Activated CD8-positive, alpha-beta memory T cell treated with anti-CD3 and anti-CD28 coated beads, Interleukin-2, amount 50 U/mL, for 4 hours (primary cell): ENCODE measurements around the gene SAMD13.

Source experiments
- DNase-seq: peaks from one replicate; pipeline ENCODE4 v3.0.0-alpha.2; 2020

The SAMD13 gene, protein sequence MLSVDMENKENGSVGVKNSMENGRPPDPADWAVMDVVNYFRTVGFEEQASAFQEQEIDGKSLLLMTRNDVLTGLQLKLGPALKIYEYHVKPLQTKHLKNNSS

DNA sequence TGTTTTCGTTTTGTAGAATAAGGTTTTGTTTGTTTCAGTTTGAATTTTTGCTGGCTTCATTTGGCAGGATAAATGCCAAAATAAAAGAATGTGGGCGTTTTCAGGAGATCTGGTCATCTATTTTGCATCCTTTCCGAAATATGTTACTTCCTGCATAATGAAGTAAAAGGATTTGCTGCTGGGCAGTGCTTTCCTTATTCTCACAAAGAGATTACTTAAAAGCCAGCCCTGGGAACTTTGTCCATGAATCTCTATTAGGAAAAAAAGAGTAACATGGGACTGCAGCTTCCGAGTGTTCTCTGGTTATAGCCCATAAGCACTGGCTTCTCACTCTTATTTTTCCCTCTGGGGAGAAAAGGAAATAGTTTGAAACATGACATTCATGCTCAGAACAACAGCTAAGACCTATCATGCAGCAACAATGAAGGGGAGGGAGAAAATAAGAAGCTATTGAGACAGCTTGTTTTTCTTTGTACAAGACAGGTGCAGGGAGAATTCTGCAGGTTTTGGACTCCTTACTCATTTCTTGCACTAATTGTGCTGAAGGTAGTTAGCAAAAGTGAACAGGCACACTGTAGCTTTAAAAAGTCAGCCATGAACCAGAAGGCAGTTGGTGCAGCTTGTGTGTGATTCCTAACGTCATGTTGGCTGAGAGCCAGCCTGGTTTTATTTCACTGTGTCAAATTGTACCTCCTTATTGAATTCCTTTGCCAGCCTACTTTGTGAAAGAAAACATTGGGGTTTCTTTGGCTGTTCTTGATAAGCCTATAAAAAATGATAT, at the start of gene SAMD13:
TSS of gene SAMD13 (plus strand) at position 705 of the 781 bp plus-strand sequence. CDS start 1,527 bp downstream, outside the sequence.
- DNase-seq = peak; percentile 42

DNA sequence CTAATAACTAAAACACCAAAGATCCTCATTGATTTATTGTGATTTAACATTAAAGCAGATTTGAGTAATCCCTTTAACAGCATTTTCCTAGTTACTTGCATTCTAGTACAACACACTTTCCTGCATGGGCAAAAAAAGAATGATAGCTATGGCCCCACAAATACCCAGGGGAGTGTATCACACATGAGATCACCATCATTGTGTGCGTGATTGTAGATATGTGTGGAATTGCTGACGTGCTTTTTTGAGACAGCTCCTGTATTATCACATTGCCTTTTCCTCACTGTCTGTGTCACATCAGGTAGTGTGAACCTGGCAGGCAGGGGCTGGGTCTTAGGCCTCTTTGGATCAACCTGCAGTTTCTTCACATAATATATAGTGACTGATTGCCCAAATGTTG, 48.5 kb upstream of the SAMD13 start:
- DNase-seq = no peak

DNA sequence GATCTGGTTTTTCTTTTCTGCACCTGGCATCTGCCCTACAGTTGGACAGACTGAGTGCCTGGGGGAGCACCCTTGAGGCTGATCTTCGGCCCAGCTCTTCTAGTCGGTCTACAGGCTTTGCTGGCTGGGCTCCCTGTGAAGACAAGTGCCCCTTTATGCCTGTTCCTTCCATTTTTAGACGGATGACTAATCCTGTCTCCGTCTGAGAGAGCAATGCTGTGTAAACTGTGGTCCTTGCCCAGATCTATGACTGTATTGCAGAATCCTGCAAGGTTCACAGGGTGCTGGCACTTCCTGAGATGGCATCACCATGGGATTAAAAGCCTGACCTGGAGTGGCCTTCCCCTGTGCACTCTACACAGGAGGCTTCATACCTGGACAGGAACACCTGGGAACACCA, 47.6 kb upstream of the SAMD13 start:
- DNase-seq = no peak

DNA sequence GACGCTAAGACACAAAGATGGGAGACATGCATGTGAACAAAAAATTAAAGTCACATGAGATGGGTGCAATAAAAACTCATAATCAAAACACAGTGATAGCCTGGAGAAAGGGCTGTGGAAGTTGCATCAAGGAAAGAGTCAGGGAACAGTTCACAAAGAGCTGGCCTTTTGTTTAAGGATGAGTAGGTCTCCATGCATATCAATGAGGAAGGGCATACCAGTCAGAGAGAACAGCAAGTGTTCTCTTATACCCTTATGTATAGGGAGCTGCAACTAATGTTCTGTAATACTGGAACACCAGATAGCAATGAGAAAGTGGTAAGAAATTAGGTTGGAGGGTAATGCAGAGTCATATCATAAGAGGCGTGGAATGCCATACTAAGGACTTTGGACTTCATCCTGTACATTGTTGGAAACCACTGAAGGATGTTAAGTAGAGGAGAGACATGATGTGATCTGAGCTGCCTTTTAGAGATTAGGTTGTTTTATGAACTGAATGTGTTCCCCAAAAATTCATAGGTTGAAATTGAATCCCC, 46.7 kb upstream of the SAMD13 start:
- DNase-seq = no peak

DNA sequence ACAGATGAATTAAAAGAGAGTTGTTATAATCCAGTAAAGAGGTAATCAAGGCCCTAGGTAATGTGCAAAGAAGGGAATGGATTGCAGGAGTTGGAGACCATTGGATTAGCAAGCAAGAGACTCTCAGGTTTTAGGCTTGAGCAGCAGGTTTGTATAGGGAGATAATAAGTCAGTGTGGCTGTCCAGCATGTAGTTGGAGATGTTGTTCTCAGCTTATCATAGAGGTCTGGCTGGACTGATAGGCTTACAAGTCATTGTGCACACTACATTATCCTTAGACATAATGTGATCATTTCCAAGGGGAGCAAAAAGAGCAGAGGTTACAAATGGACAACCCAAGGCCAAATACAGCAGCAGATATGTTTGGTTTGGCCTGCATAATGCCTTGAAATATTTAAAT, 45.9 kb upstream of the SAMD13 start:
- DNase-seq = no peak

DNA sequence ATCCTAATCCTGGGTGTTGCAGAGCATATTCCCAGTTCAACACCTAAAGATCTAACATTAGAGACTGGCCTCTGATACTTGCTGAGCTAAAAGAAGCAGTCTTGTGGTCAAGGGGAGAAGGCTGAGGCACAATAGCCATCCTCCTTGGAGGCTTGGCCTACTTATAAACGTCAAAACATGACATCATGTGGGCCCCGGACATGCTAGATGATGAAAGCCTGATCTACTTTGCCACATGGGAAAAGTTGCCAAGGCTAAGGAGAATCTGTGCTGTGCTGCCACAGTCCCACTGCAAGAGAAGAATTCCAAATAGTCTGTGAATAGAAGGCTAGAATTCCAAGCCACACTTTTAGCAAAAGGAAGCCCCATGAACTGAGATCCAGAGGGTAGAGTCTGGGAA, 43.9 kb upstream of the SAMD13 start:
- DNase-seq = no peak

DNA sequence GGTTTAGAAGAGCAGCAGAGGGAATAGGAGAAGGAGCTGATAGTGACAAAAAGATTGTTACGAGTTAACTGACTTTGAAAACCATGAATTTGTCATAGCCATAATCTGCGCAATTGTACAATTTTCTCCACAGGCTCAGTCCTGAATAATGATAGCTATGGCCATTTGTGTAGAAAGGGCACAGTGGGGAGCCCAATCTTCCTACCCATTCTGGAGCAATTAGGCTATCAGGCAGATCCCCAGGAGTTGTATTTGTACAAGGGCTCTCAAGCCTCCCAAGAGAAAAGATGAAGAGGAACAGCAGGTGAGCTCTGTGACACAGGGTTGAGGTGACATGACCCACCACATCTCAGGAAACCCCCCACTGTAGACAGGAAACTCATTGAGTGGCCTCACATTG, 42.1 kb upstream of the SAMD13 start:
- DNase-seq = no peak

DNA sequence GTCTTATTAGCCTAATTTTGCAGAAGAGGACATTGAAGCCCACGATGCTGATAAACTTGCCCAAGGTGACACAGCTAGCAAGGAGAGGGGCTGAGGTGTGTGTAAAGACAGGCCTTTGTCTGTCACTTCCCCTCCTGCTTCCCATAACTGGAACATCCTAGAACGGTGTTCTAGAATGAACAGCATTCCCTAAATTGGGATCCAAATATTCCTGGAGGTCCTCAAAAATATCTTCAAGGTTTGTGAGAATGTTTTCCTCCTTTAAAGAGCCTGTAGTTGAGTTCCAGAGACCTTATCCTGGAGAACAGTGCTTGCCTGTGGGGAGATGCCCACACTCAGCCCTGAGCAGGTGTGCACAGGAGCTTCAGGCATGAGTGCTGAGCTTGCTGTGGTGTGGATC, 41.5 kb upstream of the SAMD13 start:
- no peak for DNase-seq

DNA sequence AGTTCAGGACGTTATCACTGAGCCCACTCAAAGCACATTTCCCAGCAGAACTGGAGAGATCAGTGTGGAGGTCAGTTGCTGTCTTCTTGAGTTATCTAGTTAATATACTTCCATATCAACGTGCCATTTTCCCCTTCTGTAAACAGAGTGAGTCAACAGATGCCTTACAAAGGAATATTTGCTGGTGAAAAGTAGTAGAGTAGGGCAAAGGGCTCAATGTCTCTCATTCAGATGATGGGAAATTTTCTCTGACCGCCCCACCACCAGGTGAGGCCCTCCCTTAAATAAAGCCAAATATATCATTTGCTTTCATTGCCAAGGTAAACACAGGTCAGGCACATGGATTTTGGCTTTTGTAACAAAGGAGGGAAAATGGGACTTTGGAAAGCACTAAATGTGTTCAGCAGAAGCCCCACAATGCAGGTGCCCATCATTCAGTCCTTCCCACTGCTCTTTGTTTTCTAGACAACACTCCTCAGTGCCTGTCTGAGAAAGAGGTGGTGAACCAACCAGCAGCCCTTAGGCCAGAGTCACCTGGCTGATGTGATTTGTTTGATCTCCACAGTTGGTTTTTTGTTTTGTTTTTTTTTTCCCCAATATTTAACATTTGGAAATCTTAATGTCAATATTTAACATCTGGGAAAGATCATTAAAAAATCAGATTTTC, 40.5 kb upstream of the SAMD13 start:
- DNase-seq = no peak

DNA sequence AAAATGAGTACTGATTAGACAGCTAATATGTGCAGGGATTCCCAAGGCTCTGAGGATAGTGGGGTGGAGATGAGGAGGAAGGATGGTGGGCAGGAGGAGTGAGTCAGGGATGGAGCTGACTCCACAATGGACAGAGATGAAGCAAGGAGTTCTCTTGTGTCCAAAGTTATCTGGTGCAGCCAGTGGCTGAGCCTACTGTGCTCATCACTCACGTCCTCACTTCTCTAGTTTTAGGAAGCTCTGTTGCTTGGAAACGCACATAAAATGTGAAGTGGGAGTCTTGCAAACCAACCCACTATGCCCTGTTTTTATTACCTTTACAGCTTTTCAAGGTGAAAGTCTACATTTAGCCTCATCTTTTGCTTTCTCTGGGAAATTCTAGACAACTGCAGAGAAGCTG, 36.5 kb upstream of the SAMD13 start:
- DNase-seq = no peak

DNA sequence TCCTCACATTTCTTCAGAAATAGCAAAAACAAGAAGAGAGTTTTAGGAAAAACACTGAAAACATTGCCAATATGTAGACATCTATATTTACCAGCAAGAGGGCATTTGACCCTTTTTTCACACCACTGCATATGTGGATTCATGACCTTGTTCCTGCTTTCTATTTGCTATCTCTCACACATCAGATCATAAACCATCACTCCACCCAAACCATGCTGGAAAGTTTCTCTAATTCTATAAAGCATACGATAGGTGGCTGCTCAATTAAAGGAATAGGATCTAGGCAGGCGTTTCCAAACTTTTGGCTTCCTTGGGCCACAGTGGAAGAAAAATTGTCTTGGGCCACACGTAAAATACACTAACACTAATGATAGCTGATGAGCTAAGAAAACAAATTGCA, 35.6 kb upstream of the SAMD13 start:
- no peak for DNase-seq

DNA sequence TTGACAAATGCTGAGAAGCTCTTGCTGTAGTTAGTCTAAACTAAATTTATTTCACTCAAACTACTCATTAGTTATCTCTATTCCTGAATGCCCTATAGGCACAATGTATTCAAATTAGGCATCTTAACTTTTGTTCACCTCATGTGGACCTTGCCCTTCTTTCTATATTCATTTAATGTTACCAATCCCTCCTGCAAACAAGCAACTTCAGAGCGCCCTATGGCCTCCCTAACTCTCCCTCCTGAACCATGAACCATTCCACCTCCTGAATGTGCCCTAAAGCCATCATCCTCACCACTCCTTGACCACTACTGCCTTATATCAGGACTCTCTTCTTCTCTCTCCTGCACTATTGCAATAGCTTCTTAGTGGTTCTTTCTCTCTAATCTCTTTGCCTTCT, 34.8 kb upstream of the SAMD13 start:
- no peak for DNase-seq

DNA sequence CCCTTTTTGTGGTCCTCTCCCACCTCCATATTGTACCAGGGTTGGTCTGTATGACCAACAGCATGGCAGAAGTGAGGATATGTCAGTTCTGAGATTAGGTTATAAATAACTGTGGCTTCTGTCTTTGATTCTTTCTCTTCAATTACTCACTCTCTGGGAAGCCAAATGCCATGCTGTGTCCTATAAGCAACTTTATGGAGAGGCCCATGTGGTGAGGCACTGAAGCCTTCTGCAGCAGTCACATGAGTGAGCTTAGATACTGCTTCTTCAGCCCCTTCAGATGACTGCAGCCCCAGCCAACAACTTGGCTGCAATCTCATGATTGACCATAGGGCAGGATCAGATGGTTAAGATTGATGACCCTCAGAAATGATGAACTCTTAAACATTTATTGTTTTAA, 34.0 kb upstream of the SAMD13 start:
- DNase-seq = no peak

DNA sequence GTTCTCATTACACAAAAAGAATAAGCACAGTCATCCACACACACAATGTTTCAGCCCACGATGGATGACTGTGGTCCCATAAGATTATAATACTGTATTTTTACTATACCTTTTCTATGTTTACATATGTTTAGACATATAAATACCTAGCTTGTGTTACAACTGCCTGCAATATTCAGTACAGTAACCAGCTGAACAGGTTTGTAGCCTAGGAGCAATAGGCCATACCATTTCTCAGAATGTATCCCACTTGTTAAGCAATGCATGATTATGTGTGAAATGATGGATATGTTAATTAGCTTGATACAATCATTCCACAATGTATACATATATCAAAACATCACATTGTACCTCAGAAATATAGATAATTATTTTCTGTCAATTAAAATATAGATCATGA, 33.2 kb upstream of the SAMD13 start:
- no peak for DNase-seq

DNA sequence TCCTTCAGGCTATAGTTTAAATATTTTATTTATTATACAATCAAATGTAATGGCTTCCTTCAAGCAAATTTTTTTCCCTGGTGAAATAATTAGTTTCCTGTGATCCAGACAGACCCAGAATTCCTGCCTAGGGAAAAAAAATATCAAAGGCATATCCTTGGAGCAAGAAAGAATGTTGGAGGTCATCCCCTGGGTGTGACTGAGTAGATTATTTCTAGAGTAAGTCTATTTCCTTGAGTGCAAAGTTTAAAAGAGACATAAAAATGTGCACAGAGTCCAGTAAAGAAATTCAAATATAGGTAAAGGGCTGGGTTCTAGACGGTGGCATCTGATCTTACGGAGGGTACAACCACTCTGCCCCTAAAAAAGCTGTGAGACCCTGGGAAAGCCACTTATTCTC, 32.2 kb upstream of the SAMD13 start:
- DNase-seq = no peak

DNA sequence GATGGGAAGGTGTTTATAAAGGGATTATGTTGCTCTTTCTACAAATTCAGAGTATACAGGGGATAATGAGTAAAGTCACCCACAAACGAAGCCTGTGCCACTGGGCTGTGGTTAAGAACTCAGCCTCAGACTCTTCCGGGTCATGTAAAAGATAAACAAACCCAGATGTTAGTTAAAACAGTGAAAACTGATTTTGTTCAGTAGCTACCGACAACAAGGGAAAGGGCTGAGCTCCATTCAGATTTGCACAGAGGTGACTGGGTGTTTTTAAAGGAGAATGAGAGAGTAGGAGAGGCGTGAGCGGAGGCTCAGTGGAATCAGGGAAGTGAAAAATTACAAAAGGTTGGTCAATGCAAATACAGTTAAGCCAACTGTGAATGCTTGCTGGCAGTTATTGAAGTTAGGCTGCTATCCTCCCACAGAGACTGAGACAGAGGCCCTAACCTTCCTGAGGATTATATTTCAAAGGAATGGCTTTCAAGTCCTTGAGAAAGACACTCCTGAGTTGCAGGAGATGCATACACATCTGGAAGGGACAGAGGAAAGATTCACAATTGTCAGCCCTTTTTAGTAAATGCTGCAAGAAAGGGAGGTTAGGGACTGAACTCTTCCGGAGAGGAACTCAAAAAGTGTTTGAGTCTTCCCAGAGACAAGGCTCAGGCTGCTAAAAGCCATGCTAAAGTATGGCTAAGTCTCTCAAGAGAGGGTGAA, 29.9 kb upstream of the SAMD13 start:
- DNase-seq = no peak

DNA sequence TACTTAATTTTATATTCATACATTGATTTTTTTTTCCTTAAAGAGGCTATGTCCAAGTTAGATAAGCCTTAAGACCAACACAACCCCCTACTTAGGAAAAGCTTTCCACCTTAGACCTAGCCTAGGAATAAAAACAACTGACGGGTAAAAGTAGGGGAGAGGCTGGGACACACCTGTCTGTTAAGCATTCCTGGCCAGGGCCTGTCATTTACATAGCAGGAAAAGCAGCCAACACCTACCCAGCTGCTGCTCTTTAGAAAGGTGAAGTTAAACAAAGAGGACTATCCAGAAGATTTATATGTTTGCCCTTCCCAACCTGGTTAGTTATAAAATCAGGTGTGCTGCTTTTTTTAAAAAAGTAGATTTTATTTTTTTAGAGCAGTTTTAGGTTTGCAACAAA, 29.1 kb upstream of the SAMD13 start:
- no peak for DNase-seq

DNA sequence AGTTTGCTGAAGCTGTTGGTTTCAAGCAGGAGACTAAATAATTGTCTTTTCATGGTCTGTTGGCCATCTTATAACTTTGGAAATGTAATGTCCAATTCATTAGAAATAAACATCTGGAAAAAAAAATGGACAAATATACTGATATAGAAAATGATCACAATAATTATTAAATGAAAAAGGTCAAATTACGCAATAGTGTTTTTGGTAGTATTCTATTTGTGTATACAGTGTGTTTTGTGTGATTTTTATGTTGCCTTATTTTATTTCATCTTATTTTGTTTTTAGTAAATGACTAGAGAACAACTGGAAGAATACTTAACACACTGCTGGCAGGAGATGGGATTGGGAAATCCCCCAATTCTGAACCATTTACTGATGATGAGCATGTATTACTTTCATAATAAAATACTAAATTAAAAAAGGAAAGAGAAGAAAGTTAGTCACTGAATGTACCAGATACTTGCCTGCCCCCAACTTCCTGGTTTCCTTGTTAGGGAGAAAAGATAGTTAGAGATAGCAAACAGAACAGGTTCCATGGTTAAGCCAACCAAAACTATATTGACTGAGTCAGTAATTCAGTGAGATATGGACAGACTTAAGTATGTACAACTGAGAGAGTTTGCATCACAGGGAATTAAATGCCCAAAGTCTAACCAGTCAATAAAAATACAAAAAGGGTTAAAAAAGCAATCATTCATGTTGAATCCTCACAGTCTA, 24.0 kb upstream of the SAMD13 start:
- no peak for DNase-seq

DNA sequence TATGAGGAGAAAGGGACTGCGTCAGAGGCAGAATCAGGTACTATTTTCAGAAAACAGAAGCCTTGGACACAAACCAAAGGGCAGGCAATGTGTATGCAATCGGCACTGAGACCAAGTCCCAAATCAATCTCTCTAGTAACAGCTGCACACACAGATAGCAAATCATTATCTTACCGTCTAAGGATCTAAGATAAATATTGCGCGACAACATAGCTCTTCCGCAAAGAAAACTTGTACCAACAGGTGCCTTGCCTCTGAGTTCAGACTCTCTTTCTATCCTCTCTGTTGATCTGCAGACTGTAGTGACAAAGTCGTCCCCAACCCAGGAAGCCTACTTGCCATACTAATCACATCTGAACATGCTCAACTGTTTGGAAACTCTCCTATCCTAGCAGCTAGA, 22.6 kb upstream of the SAMD13 start:
- no peak for DNase-seq

DNA sequence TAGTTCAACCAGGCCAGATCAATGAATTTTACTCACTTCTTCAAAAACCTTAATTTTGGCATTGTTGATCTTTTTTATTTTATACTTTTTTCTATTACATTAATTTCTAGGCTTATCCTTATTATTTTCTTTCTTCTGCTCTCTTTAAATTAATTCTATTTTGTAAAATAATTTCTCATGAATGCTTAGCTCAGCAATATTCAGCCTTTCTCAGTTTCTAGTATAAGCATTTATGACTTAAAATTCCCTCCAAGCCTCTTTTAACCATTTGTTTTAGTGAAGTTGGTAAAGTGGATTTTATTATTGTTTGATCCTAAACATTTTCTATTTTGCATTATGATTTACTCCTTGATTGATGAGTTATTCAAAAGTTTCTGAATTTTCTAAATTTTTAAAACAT, 20.6 kb upstream of the SAMD13 start:
- no peak for DNase-seq

DNA sequence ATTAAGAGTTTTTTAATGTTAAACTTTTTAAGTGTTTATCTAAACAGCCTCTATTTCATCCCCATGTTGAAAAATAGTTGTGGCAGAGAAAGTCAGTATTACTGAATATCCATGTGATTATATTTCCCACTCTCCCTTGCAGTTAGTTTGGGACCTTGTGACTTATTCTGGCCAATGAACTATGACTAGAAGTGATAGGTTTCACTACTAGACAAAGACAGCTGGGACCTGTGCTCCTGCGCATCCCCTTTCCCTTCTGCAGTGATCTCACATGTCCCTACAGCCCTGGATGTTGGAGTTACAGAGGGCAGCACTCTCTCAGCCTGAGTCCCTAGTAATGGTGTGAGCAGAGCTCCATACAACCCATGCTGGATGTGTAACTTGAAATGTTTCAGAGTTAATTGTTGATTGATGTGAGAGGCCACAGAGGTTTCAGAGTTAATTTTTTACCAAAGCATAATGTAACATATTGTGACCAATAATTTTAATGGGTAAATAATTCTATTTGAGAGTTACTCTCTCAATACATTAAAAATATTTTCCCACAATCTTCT, 18.7 kb upstream of the SAMD13 start:
- no peak for DNase-seq

DNA sequence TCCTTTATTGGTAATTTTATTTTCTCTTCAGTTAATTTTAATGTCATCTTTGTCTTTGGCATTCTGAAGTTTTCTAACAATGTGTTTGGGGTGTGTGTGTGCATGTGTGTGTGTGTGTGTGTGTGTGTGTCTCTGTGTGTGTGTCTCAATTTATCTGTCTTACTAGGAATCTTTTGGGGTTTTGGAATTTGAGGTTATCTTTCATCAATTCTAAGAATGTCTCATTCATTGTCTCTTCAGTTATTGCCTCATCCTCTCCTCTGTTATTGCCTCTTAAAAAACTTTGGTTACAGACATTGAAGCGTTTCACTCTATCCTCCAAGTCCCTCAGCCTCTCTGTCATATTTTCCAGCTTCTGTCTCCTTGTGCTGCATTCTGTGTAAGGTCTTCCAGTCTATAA, 18.1 kb upstream of the SAMD13 start:
- no peak for DNase-seq

DNA sequence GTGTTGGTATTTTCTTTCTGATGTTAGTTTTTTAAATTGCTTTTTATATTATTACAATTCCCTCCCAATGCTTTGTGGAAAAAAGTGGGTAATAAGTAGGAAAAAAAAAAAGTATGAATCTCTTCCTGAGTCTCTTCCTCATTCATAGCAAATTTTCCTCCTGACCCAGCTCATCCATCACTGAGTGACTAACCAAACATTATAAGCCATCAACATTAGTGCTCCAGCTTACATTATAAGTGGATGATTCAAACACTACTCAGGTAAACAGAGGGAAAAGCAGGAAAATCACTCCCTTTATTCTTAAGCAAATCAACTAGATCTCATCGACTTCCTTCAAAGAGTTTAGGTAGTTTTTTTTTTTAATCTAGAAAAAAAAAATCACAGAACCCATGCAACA, 15.4 kb upstream of the SAMD13 start:
- no peak for DNase-seq
